Measurements from ENCODE around the gene ARHGEF2.

DNA sequence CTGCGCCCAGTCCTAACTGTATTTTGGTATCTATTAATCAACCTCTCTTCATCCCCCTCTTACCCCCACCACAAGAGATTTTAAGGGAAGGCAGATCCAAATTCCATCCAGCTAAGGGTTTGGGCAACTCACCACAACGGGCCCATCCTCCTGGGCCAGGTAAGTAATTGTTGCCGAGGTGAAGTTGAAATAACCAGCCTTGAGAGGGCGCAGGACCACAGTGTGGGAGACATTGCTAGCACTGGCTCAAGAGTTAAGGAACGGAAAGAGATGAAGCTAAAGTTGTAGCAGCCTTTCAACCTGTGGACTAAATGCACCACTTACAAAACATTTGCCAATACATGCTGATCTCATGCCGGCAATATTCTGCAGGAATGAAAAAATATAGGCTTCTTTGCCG lies 36.5 kb upstream of the ARHGEF2 start:
- TF ChIP-seq, protein P1, sequence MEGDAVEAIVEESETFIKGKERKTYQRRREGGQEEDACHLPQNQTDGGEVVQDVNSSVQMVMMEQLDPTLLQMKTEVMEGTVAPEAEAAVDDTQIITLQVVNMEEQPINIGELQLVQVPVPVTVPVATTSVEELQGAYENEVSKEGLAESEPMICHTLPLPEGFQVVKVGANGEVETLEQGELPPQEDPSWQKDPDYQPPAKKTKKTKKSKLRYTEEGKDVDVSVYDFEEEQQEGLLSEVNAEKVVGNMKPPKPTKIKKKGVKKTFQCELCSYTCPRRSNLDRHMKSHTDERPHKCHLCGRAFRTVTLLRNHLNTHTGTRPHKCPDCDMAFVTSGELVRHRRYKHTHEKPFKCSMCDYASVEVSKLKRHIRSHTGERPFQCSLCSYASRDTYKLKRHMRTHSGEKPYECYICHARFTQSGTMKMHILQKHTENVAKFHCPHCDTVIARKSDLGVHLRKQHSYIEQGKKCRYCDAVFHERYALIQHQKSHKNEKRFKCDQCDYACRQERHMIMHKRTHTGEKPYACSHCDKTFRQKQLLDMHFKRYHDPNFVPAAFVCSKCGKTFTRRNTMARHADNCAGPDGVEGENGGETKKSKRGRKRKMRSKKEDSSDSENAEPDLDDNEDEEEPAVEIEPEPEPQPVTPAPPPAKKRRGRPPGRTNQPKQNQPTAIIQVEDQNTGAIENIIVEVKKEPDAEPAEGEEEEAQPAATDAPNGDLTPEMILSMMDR (IDR thresholded peaks at IDR 0.05; ENCODE audit: insufficient read depth, low read length, poor library complexity, severe bottlenecking), result no peak
- no peak for TF ChIP-seq EZH2phosphoT487 (conservative IDR thresholded peaks at IDR 0.05; ENCODE audit: low read length)

Data from SU-DHL-6 (cell line).